NCI-H526 (cell line): Measurements from ENCODE around the gene CLDN24.
"Not testable (repeated sequence)": the region's sequence is repeated elsewhere in the genome, so short reads cannot be mapped to it uniquely, and the experiment has no call there.

ENCODE experiments used
- DNase-seq, 2 experiments: peaks; one replicate each; lab custom pipeline; 2025; lab: John Stamatoyannopoulos, UW

Gene CLDN24

GRCh38 chr4:183347146-183347545 lies 24.9 kb upstream of the CLDN24 start:
- DNase-seq, result no peak

- DNase-seq, result no peak
Observed at GRCh38 chr4:183345261-183345660, 23.0 kb upstream of the CLDN24 start.

GRCh38 chr4:183344523-183345255 lies 22.5 kb upstream of the CLDN24 start:
- DNase-seq, result no peak

- no peak for DNase-seq
Observed at GRCh38 chr4:183343730-183344129, 21.5 kb upstream of the CLDN24 start.

GRCh38 chr4:183342541-183343533 lies 20.6 kb upstream of the CLDN24 start:
- DNase-seq, result peak in 1 of 2 experiments; percentile 5

- DNase-seq, result no peak
Observed at GRCh38 chr4:183337833-183338232, 15.6 kb upstream of the CLDN24 start.

GRCh38 chr4:183337349-183337748 lies 15.1 kb upstream of the CLDN24 start:
- no peak for DNase-seq

- DNase-seq, result no peak
Observed at GRCh38 chr4:183335369-183335940, 13.2 kb upstream of the CLDN24 start.

GRCh38 chr4:183333983-183334382 lies 11.8 kb upstream of the CLDN24 start:
- DNase-seq, result no peak

GRCh38 chr4:183333202-183333601 lies 11.0 kb upstream of the CLDN24 start:
- DNase-seq, result no peak

GRCh38 chr4:183332447-183332846 lies 10.2 kb upstream of the CLDN24 start:
- no peak for DNase-seq

GRCh38 chr4:183330841-183331240 lies 8.6 kb upstream of the CLDN24 start:
- DNase-seq, result no peak

- DNase-seq, result no peak
Observed at GRCh38 chr4:183329954-183330742, 7.9 kb upstream of the CLDN24 start.

- DNase-seq, result no peak
Observed at GRCh38 chr4:183329244-183329643, 7.0 kb upstream of the CLDN24 start.

GRCh38 chr4:183328832-183329231 lies 6.6 kb upstream of the CLDN24 start:
- no peak for DNase-seq

GRCh38 chr4:183327827-183328226 lies 5.6 kb upstream of the CLDN24 start:
- DNase-seq, result no peak

GRCh38 chr4:183326853-183327252 lies 4.6 kb upstream of the CLDN24 start:
- no peak for DNase-seq

- not testable (repeated sequence) for DNase-seq
Observed at GRCh38 chr4:183326387-183326786, 4.2 kb upstream of the CLDN24 start.

GRCh38 chr4:183324619-183325018 lies 2.4 kb upstream of the CLDN24 start:
- DNase-seq, result no peak

GRCh38 chr4:183324056-183324455 lies 1.8 kb upstream of the CLDN24 start:
- not testable (repeated sequence) for DNase-seq

- DNase-seq, result no peak
Observed at GRCh38 chr4:183323295-183323694, 1.1 kb upstream of the CLDN24 start.

- no peak for DNase-seq
Observed at GRCh38 chr4:183321516-183321915, 710 bp downstream of the CLDN24 start.
